Panc1 (cell line): ENCODE results near the gene OR6B2. TPM values are rescaled to one million over a fixed set of nuclear protein-coding genes. Genes with fewer than 3 reads are reported as not detected.

ENCODE experiments used
- ATAC-seq: fragments of 200-7000 bp; cut with Tn5 transposase; 2 replicates; pipeline ENCODE4 v1.9.1; 2020; ENCODE audit warnings: mild to moderate bottlenecking, moderate library complexity
- BruUV-seq: library from RNA; stranded (reverse); fragments of 400-500 nt; replicated peaks from 2 replicates; lab custom pipeline; 2021; lab: Mats Ljungman, UMichigan
- CTCF ChIA-PET: fragments of 300-600 bp; sonication (Branson Sonifier 250); formaldehyde crosslinking; loops from one replicate; lab custom pipeline; 2022; ENCODE audit warnings: antibody characterized with exemption; lab: Charles Lee
- POLR2A ChIA-PET: fragments of 300-600 bp; sonication (Branson Sonifier 250); formaldehyde crosslinking; loops from one replicate; lab custom pipeline; 2022; ENCODE audit warnings: antibody characterized with exemption; lab: Charles Lee
- DNase-seq: peaks from one replicate; pipeline ENCODE4 v3.0.0-alpha.2; 2010; ENCODE audit warnings: low read depth, low spot score
- H3K27ac ChIP-seq: 2 replicates; pipeline ENCODE4 v1.5.1; 2011; ENCODE audit warnings: mild to moderate bottlenecking, low read length, inconsistent platforms
- H3K27me3 ChIP-seq: fragments of 200-500 bp; sonication (Bioruptor generic); 2 replicates; pipeline ENCODE4 v1.6.0; 2014; ENCODE audit warnings: low read length, inconsistent platforms; ENCODE audit not compliant: control insufficient read depth, insufficient read depth
- H3K36me3 ChIP-seq: fragments of 200-500 bp; sonication (Bioruptor generic); 2 replicates; pipeline ENCODE4 v1.5.1; 2014; ENCODE audit warnings: inconsistent platforms, mild to moderate bottlenecking, low read length, moderate library complexity; ENCODE audit not compliant: control insufficient read depth, insufficient read depth
- H3K4me1 ChIP-seq: 2 replicates; pipeline ENCODE4 v1.5.1; 2011; ENCODE audit warnings: inconsistent platforms, mild to moderate bottlenecking, low read length, moderate library complexity; ENCODE audit not compliant: control insufficient read depth, insufficient read depth
- H3K4me3 ChIP-seq, 2 experiments: 2 replicates each; pipeline ENCODE4 v1.5.1; 2011 to 2012; ENCODE audit warnings: low read depth in 2 of 2, low read length in 2 of 2, mild to moderate bottlenecking in 2 of 2, inconsistent platforms in 1 of 2, moderate library complexity in 1 of 2
- H3K9me3 ChIP-seq: fragments of 200-500 bp; sonication (Bioruptor generic); 2 replicates; pipeline ENCODE4 v1.5.1; 2014; ENCODE audit warnings: low read depth, mild to moderate bottlenecking, inconsistent platforms, low read length, moderate library complexity; ENCODE audit not compliant: control insufficient read depth, insufficient read depth
- POLR2AphosphoS5 ChIP-seq: IDR thresholded peaks from 2 replicates; pipeline ENCODE4 v1.6.1; 2012; ENCODE audit warnings: mild to moderate bottlenecking, low read depth, low read length, moderate library complexity
- REST ChIP-seq, 2 experiments: IDR thresholded peaks; 2 replicates each; pipeline ENCODE4 v1.6.1; 2011 to 2012; ENCODE audit warnings: low read depth in 2 of 2, control low read depth in 1 of 2, low read length in 1 of 2, mild to moderate bottlenecking in 1 of 2, moderate library complexity in 1 of 2; ENCODE audit not compliant: insufficient read depth in 1 of 2
- SIN3A ChIP-seq: IDR thresholded peaks from 2 replicates; pipeline ENCODE4 v1.6.1; 2012; ENCODE audit warnings: low read depth, mild to moderate bottlenecking, low read length, moderate library complexity, borderline replicate concordance; ENCODE audit not compliant: insufficient read depth
- TCF7L2 ChIP-seq: IDR thresholded peaks from 2 replicates; pipeline ENCODE4 v1.6.1; 2011; ENCODE audit warnings: mild to moderate bottlenecking, low read depth, low read length, inconsistent platforms
- in situ Hi-C: cut with HindIII; loops from 2 replicates; pipeline ENCODE4 v1.10.0; 2016; ENCODE audit warnings: low sequenced_read_pairs, low pct_unique_long_range_greater_than_20kb
- intact Hi-C: fragments of 100-400 bp; cut with micrococcal nuclease; formaldehyde crosslinking; loops from one replicate; pipeline ENCODE4 v1.10.0; 2022; ENCODE audit not compliant: unreplicated experiment
- total RNA-seq: library from RNA; stranded (reverse); gene quantifications from one replicate; pipeline ENCODE4 v1.2.1, GENCODE V29; 2021; ENCODE audit not compliant: unreplicated experiment
- TF ChIP-seq, protein P1 (sequence below): fragments of 450-650 bp; IDR thresholded peaks from 2 replicates; pipeline ENCODE4 v1.5.1; 2017; ENCODE audit warnings: mild to moderate bottlenecking

The OR6B2 gene
- total RNA-seq, 1 experiment from 2014 or later, result not detected

DNA sequence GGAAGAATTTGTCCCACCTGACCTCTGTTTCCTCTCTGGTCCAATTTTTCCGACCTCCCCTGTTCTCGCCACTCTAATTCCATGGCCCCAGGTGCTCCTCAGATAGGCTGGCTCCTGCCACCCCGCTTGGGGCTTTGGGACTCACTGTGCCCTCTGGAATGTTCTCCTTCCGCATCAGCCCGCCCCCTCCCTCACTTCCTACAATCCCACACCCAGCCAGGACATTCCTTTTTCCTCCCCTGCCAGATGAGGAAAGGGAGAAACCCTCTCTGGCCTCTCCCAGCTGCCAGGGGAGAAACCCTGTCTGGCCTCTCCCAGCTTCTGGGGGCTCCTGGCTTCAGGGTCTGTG, 3.1 kb upstream of the OR6B2 start:
- TF ChIP-seq TCF7L2 (no peak), REST (IDR thresholded peaks at IDR 0.05; ENCODE audit: insufficient read depth in 1 of 2, low read depth in 2 of 2, low read length in 1 of 2) (no peak), SIN3A (no peak), POLR2AphosphoS5 (no peak)
- TF ChIP-seq, protein P1, sequence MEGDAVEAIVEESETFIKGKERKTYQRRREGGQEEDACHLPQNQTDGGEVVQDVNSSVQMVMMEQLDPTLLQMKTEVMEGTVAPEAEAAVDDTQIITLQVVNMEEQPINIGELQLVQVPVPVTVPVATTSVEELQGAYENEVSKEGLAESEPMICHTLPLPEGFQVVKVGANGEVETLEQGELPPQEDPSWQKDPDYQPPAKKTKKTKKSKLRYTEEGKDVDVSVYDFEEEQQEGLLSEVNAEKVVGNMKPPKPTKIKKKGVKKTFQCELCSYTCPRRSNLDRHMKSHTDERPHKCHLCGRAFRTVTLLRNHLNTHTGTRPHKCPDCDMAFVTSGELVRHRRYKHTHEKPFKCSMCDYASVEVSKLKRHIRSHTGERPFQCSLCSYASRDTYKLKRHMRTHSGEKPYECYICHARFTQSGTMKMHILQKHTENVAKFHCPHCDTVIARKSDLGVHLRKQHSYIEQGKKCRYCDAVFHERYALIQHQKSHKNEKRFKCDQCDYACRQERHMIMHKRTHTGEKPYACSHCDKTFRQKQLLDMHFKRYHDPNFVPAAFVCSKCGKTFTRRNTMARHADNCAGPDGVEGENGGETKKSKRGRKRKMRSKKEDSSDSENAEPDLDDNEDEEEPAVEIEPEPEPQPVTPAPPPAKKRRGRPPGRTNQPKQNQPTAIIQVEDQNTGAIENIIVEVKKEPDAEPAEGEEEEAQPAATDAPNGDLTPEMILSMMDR, result no peak
- H3K27ac ChIP-seq, result no peak overlapping the region
- no peaks in the 10 kb centered on the region for H3K4me1 ChIP-seq
- BruUV-seq, result no TSS peak
- in situ Hi-C loops (no loop called here), intact Hi-C loops (no loop called here)
- H3K4me3 ChIP-seq, result no peak overlapping the region
- peaks cover 20% of the 10 kb centered on the region for H3K27me3 ChIP-seq
- ATAC-seq (no peak), DNase-seq (no peak)
- POLR2A ChIA-PET, result interaction anchor here (0.7 kb wide), 1 partner anchor 104 kb away, joined by 9 read pairs; no protein-coding TSS in a partner anchor
- no peaks in the 10 kb centered on the region for H3K36me3 ChIP-seq
- H3K9me3 ChIP-seq, result no peaks in the 10 kb centered on the region
- CTCF ChIA-PET, result no interaction called here

DNA sequence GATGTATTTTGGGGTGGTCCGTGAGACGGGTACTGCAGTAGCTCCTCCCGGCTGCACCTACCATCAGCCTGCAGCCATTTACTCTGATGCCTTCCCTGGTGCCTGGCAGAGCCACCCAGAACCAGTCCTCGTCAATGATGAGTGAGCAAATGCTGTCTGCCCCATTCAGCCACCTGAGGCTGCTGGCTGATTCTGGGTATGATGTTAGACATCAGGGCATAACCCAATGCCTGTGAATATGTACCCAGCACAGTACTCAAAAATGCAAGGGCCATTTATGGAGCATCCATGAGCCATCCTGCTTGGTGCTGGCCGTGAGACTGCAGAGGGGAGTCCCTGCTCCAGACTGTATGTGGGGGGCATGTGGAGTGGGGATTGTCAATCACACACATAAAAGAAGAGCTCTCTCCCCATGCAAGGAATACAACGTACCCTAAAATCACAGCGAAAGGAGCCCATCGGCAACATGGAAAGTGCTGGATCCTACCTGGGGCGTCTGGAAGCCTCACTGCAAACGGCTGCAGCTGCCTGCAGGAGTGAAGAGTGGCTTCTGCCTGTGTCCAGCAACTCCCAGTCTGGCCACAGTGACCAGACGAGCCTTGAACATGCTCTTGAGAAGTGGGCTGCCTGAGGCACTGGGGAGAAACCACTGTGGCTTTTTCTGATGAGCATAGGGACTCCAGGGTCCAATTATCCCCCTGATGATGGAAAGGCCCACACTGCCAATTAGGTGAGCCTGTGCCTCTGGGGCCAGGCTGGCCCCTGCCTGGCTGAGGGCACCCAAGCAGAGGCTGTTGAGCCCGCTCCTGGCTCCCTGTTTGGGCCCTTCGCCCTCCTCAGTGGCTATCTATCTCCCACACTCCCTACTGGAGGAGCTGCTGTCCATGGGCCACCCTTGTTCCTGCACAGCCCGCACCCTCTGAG, 2.4 kb upstream of the OR6B2 start:
- ChIA-PET CTCF (no interaction called here), POLR2A (no interaction called here)
- Histone ChIP-seq H3K36me3 (no peaks in the 10 kb centered on the region), H3K4me3 (no peak overlapping the region; a peak in 1 of 4 replicates), H3K27ac (no peak overlapping the region), H3K4me1 (no peaks in the 10 kb centered on the region), H3K9me3 (no peaks in the 10 kb centered on the region), H3K27me3 (peaks cover 18% of the 10 kb centered on the region)
- no TSS peak for BruUV-seq
- DNase-seq (no peak), ATAC-seq (peak; percentile 67)
- TF ChIP-seq SIN3A (no peak), TCF7L2 (no peak), POLR2AphosphoS5 (no peak), REST (IDR thresholded peaks at IDR 0.05; ENCODE audit: insufficient read depth in 1 of 2, low read depth in 2 of 2, low read length in 1 of 2) (no peak)
- TF ChIP-seq, protein P1, result no peak
- in situ Hi-C loops, result no loop called here
- intact Hi-C loops, result no loop called here
